Suppressor macrophage treated with lipopolysaccharide for 4 hours (primary cell): ENCODE results near the gene KCMF1.
"Not testable (repeated sequence)": the region's sequence is repeated elsewhere in the genome, so short reads cannot be mapped to it uniquely, and the experiment has no call there.

Experiments
- DNase-seq: peaks from one replicate; pipeline ENCODE4 v3.0.0-alpha.2; 2020

Gene KCMF1

GRCh38 chr2:84970868-84971509, at the start of gene KCMF1:
KCMF1 (plus strand) TSS chr2:84971161; CDS start chr2:84971452, 291 bp downstream.
- peak; percentile 80 for DNase-seq

- DNase-seq: no peak
Observed at GRCh38 chr2:84923009-84923408, 48.0 kb upstream of the KCMF1 start.

- DNase-seq: peak; percentile 76
Observed at GRCh38 chr2:84924173-84925106, 46.5 kb upstream of the KCMF1 start.

- no peak for DNase-seq
Observed at GRCh38 chr2:84925336-84925723, 45.6 kb upstream of the KCMF1 start.

- peak; percentile 98 for DNase-seq
Observed at GRCh38 chr2:84925724-84926376, 45.1 kb upstream of the KCMF1 start.

GRCh38 chr2:84927275-84927627, 43.7 kb upstream of the KCMF1 start:
- no peak for DNase-seq

- DNase-seq: no peak
Observed at GRCh38 chr2:84931384-84931821, 39.6 kb upstream of the KCMF1 start.

- DNase-seq: peak; percentile 57
Observed at GRCh38 chr2:84938194-84938879, 32.6 kb upstream of the KCMF1 start.

GRCh38 chr2:84939426-84940087, 31.4 kb upstream of the KCMF1 start:
- DNase-seq: peak; percentile 88

- no peak for DNase-seq
Observed at GRCh38 chr2:84940088-84940470, 30.9 kb upstream of the KCMF1 start.

- peak; percentile 62 for DNase-seq
Observed at GRCh38 chr2:84940831-84941412, 30.0 kb upstream of the KCMF1 start.

GRCh38 chr2:84942166-84942565, 28.8 kb upstream of the KCMF1 start:
- DNase-seq: no peak

- DNase-seq: peak; percentile 67
Observed at GRCh38 chr2:84942964-84943421, 28.0 kb upstream of the KCMF1 start.

GRCh38 chr2:84944295-84944909, 26.6 kb upstream of the KCMF1 start:
- no peak for DNase-seq

- not testable (repeated sequence) for DNase-seq
Observed at GRCh38 chr2:84945838-84946203, 25.1 kb upstream of the KCMF1 start.

- peak; percentile 80 for DNase-seq
Observed at GRCh38 chr2:84946204-84947009, 24.6 kb upstream of the KCMF1 start.

- DNase-seq: no peak
Observed at GRCh38 chr2:84947010-84947593, 23.9 kb upstream of the KCMF1 start.

- DNase-seq: no peak
Observed at GRCh38 chr2:84953535-84953934, 17.4 kb upstream of the KCMF1 start.

- no peak for DNase-seq
Observed at GRCh38 chr2:84954329-84954728, 16.6 kb upstream of the KCMF1 start.
